Eye (tissue), 1 donor: ENCODE measurements around the gene MRPS7.
"Not testable (repeated sequence)": the region's sequence is repeated elsewhere in the genome, so short reads cannot be mapped to it uniquely, and the experiment has no call there.

Experiments
- DNase-seq: peaks from one replicate; pipeline ENCODE4 v3.0.0-alpha.2; 2015

Gene MRPS7

GRCh38 chr17:75271955-75272847, 10.5 kb downstream of the MRPS7 start:
- no peak for DNase-seq

GRCh38 chr17:75272848-75273184, 11.1 kb downstream of the MRPS7 start:
- no peak for DNase-seq

- no peak for DNase-seq
These were observed 12.5 kb downstream of the MRPS7 start for GRCh38 chr17:75273977-75274708.

GRCh38 chr17:75277664-75278071, 16.0 kb downstream of the MRPS7 start:
- no peak for DNase-seq

GRCh38 chr17:75280189-75280588, 18.5 kb downstream of the MRPS7 start:
- not testable (repeated sequence) for DNase-seq

GRCh38 chr17:75285123-75285522, 23.4 kb downstream of the MRPS7 start:
- DNase-seq, result no peak

- no peak for DNase-seq
These were observed 25.5 kb downstream of the MRPS7 start for GRCh38 chr17:75287221-75287620.

GRCh38 chr17:75288359-75288758, 26.7 kb downstream of the MRPS7 start:
- DNase-seq, result no peak

GRCh38 chr17:75288770-75289114, 27.1 kb downstream of the MRPS7 start:
- DNase-seq, result no peak

GRCh38 chr17:75289115-75289831, 27.6 kb downstream of the MRPS7 start, which contains the start of gene SLC25A19:
TSS of gene SLC25A19 (minus strand) at chr17:75289433. CDS start at chr17:75286764, 2,669 bp downstream.
- peak; percentile 99 for DNase-seq

GRCh38 chr17:75289832-75290337, 28.2 kb downstream of the MRPS7 start:
- DNase-seq, result no peak

- not testable (repeated sequence) for DNase-seq
These were observed 31.2 kb downstream of the MRPS7 start for GRCh38 chr17:75292810-75293448.

- no peak for DNase-seq
These were observed 33.8 kb downstream of the MRPS7 start for GRCh38 chr17:75295201-75296158.

GRCh38 chr17:75300280-75300679, 38.6 kb downstream of the MRPS7 start:
- no peak for DNase-seq

GRCh38 chr17:75301049-75301448, 39.4 kb downstream of the MRPS7 start:
- DNase-seq, result no peak

- no peak for DNase-seq
These were observed 40.0 kb downstream of the MRPS7 start for GRCh38 chr17:75301502-75302206.

- DNase-seq, result no peak
These were observed 46.5 kb downstream of the MRPS7 start for GRCh38 chr17:75307957-75308731.

GRCh38 chr17:75308732-75309629, 47.3 kb downstream of the MRPS7 start:
- no peak for DNase-seq
